OCI-LY1 (cell line): Measurements from ENCODE around the gene DEFB108B.
"Not testable (repeated sequence)": the region's sequence is repeated elsewhere in the genome, so short reads cannot be mapped to it uniquely, and the experiment has no call there.

Source experiments
- CTCF ChIP-seq: fragments of 200-600 bp; sonication (generic), shearing (Covaris generic); IDR thresholded peaks from 2 replicates; pipeline ENCODE4 v1.5.1; 2017; ENCODE audit warnings: mild to moderate bottlenecking, antibody characterized with exemption, low read length, moderate library complexity, mixed read lengths
- EZH2 ChIP-seq: fragments of 200-600 bp; sonication (generic), shearing (Covaris generic); IDR thresholded peaks from 2 replicates; pipeline ENCODE4 v1.8.0; 2017; ENCODE audit warnings: borderline replicate concordance, mixed run types, mild to moderate bottlenecking, antibody characterized with exemption, low read length, moderate library complexity, mixed read lengths

GRCh38 chr11:71796016-71796415, 37.0 kb upstream of the DEFB108B start:
- TF ChIP-seq CTCF, EZH2: not testable (repeated sequence)
